AG09309 (cell line): ENCODE data around the gene KIF5C.

Experiments
- DNase-seq: peaks from one replicate; pipeline ENCODE4 v3.0.0-alpha.2; 2010; ENCODE audit warnings: low read depth
- H3K4me3 ChIP-seq: 2 replicates; pipeline ENCODE4 v1.5.1; 2011; ENCODE audit warnings: mild to moderate bottlenecking, low read depth, low read length, moderate library complexity; ENCODE audit not compliant: control insufficient read depth
- TF ChIP-seq, protein P1 (sequence below): IDR thresholded peaks from 2 replicates; pipeline ENCODE4 v1.5.1; 2011; ENCODE audit warnings: mild to moderate bottlenecking, low read depth, low read length, inconsistent platforms; ENCODE audit not compliant: insufficient read depth, control insufficient read depth; ENCODE audit errors: missing control alignments

KIF5C gene

DNA sequence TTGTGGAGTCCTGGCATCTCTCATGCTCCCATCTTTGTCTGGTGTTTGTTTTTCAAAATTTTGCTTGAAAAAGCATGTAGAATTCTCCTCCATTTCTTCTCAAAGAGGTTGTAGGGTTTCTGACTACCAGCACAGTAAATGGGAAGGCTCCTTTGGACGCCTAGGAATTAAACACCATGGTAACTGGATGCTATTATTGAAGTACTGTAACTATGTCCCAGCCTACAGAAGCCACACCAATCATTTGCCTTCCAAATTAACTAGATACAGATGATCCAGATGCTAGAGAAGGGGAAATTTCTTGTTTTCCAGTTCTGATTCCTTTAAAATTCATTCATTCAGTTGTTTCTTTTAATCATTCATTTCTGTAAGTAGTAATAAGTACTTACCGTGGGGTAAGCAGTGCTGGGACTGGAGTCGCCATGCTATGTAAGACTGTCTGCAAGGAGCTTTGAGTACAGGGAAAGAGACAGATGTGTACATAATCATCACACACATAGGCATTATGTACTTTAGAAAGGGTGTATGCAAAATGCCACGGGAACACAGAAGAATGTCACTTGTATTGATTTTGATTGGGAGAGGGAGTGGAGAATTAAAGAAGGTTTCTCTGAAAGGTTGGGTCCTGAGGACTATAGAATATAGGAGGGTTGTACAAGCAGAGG, 49.6 kb downstream of the KIF5C start:
- no peak for DNase-seq
- H3K4me3 ChIP-seq, result no peak overlapping the region
- TF ChIP-seq, protein P1, sequence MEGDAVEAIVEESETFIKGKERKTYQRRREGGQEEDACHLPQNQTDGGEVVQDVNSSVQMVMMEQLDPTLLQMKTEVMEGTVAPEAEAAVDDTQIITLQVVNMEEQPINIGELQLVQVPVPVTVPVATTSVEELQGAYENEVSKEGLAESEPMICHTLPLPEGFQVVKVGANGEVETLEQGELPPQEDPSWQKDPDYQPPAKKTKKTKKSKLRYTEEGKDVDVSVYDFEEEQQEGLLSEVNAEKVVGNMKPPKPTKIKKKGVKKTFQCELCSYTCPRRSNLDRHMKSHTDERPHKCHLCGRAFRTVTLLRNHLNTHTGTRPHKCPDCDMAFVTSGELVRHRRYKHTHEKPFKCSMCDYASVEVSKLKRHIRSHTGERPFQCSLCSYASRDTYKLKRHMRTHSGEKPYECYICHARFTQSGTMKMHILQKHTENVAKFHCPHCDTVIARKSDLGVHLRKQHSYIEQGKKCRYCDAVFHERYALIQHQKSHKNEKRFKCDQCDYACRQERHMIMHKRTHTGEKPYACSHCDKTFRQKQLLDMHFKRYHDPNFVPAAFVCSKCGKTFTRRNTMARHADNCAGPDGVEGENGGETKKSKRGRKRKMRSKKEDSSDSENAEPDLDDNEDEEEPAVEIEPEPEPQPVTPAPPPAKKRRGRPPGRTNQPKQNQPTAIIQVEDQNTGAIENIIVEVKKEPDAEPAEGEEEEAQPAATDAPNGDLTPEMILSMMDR, result no peak

DNA sequence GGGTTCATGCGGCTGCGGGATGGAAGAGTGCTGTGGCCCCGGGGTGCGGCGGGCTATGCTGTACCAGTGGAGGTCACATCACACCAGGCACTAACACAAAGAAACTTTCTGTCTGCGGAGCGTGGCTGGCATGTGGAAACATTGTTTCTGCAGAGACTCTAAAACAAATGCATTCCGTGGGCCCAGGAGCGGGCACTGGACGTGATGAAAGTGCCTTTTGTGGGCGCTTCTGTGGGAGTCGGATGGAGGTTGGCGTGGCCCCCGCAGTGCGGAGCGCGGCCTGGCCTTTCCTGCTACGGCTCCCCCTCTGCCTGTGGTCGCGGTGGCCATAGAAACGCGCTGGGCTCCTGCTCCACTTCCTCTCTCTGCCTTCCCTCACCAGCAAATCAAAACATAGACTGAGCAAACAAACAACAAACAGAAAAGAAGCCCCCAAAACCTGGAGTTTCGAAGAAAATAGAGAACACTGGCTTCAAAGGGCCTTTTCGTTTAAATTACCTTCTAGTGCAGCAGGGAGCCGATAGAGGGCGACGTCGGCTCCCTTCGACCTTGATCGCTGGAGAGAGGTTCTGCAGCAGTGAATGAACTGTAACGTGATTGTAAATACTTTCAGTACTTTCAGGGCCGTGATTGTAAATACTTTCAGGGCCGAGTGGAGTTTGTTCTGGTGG, 51.4 kb downstream of the KIF5C start:
- DNase-seq, result no peak
- TF ChIP-seq, protein P1, result peak; percentile 78
- no peak overlapping the region for H3K4me3 ChIP-seq

DNA sequence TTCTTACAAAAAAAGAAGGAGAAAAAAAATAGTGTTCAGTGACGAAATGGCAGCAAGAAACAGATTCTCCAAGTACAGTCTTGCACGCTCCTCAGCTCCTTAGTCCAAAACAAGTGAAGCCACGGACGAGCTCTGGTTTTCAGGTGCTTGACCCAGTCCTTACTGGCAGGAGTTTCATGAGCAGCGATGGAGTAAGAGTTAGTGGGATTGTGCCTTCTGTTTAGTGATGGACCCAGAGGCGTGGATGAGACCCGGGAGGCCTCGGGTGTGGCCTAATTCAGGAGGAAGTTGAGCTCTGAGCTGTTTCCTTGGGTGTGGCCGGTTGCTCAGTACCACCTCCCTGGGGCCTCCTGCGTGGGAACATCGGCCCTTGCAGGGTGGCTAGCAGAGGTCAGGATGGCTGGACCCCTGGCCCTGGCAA, 52.0 kb downstream of the KIF5C start:
- TF ChIP-seq, protein P1, result no peak
- no peak for DNase-seq
- H3K4me3 ChIP-seq, result no peak overlapping the region

DNA sequence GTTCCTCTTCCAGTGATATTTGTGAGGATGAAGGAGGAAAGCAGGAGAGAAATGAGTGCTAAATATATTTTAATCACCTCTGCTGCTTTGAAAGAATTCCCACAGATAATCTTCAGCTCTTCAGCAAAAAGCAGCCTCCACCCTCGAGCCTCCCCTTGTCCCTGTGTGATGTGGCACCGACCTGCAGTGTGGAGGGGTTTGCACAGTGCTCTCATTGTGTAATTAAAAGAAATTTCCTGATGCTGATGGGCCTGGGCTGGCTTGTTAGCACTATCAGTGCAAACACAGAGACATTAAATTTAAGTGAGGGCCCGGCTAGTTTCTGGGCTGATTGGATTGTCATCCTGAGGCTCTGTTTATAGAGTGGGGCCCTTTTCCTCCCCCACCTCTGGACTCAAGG, 53.4 kb downstream of the KIF5C start:
- no peak overlapping the region for H3K4me3 ChIP-seq
- DNase-seq, result no peak
- TF ChIP-seq, protein P1, result no peak

DNA sequence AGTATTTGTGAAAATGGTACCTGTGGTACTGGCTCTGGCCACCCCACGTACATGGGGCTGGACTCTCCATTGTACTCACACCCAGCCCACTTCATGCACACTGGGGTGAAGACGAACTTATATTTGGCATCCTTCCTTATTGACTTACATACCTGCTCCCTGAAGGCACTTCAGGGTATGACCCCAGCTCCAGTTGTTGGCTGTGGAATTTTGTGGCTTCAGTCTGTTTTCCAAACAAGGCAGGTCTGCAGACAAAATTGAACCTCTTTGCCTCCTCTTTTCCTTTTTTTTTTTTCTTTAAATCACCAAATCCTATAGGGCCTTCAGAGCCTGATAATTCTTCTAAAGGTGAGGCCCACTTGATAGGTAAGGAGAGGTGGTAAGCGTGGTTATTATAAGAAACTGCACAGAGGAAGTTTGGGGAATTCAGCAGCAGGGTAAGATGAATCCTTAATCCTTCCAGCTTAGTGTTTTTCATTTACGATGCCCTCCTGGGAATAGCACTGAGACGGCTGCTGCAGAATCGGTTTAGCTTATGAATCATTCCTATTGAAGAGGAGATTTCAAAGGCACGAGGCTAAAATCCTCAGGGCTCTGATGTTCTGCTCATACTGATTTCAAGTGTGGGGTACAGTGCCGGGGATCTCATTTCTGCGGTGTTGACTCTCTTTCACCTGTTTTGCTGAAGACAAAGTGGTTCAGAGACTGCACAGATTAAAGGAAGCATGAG, 55.2 kb downstream of the KIF5C start:
- peak; percentile 11 for DNase-seq
- TF ChIP-seq, protein P1, result no peak
- no peak overlapping the region for H3K4me3 ChIP-seq

DNA sequence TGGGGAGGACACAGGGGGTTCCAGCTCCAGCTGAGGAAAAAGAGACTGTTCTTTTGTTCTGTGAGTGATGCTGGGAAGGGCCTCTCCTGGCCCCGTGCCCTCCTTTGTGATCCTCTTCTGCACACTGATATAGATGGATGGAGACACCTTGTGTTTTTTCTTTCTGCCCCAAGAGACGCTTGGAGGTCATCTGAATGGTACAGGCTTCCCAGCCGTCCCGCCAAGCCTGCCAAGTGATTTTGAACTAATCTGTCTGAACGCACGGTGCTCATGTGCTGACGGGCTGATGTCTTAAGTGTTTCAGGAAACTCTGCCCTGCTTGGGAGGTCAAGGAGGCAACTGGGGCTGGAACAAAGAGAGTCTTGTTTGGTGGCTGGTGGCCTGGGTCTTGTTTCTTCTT, 57.5 kb downstream of the KIF5C start:
- TF ChIP-seq, protein P1, result no peak
- DNase-seq, result no peak
- H3K4me3 ChIP-seq, result no peak overlapping the region
